ENCODE measurements around the gene WDR54.

WDR54 gene

DNA sequence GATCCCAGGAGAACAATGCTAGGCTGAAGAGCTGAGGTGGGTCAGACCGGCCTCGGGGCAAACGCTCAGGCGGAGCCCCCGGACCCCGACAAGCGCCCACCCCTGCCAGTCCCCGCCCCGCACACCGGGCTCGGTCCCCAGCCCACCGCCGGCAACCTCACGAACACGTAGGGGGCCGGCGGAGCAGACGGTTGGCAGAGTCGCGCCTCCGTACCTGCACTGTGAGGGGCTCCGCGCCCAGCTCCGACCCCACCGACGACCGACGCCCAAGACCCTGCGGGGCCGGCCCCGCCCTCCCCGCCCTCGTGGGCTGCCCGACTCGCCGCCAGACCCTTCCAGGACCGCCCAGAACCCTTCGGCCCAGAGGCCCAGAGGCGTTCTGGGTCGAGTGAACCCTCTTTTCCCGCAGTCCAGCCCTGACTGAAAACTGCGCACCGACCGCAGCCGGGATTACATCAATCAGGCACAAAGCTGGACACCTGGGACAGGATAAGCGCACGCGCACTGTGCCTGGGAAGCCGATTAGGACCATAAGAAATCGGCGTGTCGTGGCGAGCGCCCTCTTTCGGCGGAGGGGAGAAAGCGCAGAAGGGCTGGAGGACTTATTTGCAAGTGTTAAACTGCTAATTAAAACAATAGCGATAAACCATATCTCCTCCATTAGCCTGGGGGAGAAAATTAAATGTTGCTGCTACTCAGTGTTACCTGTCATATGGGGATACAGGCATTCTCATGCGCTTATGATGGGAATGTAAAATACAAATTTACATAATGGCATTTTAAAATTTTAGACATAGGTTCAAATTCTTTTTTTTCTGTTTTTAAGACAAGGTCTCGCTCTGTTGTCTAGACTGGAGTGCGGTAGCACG lies 29.7 kb upstream of the WDR54 start:
- Histone ChIP-seq H3K4me3 (peak overlapping the region; percentile 97), H3K9me3 (ENCODE audit: low read depth, low read length) (no peaks in the 10 kb centered on the region), H3K9ac (ENCODE audit: insufficient read length) (peak overlapping the region; percentile 97), H3K36me3 (ENCODE audit: insufficient read depth, low read length) (peaks cover 4% of the 10 kb centered on the region; the same call in 1 of the 2 replicates), H3K27ac (peak overlapping the region; percentile 95)
- peak; percentile 86 for DNase-seq (ENCODE audit: low read depth, low spot score)
- TF ChIP-seq POLR2AphosphoS5 (IDR thresholded peaks at IDR 0.05; ENCODE audit: borderline replicate concordance, low read depth, low read length) (peak; percentile 89), FOXP2 (optimal IDR thresholded peaks at IDR 0.05; ENCODE audit: control extremely low read depth, extremely low read length, insufficient read depth) (no peak)

DNA sequence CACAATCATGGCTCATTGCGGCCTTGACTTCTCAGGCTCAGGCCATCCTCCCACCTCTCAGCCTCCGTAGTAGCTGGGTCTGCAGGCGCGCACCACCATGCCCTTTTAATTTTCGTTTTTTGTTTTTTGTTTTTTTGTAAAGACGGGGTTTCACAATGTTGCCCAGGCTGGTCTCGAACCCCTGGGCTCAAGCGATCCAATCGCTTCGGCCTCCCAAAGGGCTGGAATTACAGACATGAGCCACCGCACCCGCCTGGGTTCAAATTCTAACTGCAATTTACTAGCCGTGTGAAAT lies 29.1 kb upstream of the WDR54 start:
- peak overlapping the region; percentile 97 for H3K9ac ChIP-seq (ENCODE audit: insufficient read length)
- no peak for DNase-seq (ENCODE audit: low read depth, low spot score)
- no peak for TF ChIP-seq POLR2AphosphoS5 (IDR thresholded peaks at IDR 0.05; ENCODE audit: borderline replicate concordance, low read depth, low read length)
- no peak for TF ChIP-seq EZH2 (IDR thresholded peaks at IDR 0.05)
- TF ChIP-seq FOXP2 (optimal IDR thresholded peaks at IDR 0.05; ENCODE audit: control extremely low read depth, extremely low read length, insufficient read depth), result no peak
- H3K27ac ChIP-seq, result peak overlapping the region; percentile 95
- peaks cover 4% of the 10 kb centered on the region; the same call in 1 of the 2 replicates for H3K36me3 ChIP-seq (ENCODE audit: insufficient read depth, low read length)
- peak overlapping the region; percentile 97 for H3K4me3 ChIP-seq
- no peaks in the 10 kb centered on the region for H3K9me3 ChIP-seq (ENCODE audit: low read depth, low read length)

DNA sequence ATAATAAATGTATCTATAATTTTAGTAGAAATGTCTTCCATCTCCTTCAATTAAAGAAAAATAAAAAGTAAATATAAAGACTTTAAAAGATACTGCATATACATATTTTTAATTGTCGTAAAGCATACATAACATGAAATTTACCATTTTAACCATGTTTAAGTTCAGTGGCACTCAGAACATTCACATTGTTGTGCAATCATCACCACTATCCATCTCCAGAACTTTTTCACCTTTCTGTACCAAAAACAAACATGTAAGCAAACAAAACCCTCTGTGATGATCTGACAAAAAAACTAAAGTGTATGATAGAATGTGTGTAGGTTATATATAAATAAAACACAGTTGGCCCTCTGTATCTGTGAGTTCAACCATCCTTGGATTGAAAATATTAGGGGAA lies 28.0 kb upstream of the WDR54 start:
- DNase-seq (ENCODE audit: low read depth, low spot score), result no peak
- no peaks in the 10 kb centered on the region for H3K36me3 ChIP-seq (ENCODE audit: insufficient read depth, low read length)
- H3K9me3 ChIP-seq (ENCODE audit: low read depth, low read length), result no peaks in the 10 kb centered on the region
- no peak overlapping the region for H3K9ac ChIP-seq (ENCODE audit: insufficient read length)
- H3K4me3 ChIP-seq, result no peak overlapping the region
- no peak for TF ChIP-seq FOXP2 (optimal IDR thresholded peaks at IDR 0.05; ENCODE audit: control extremely low read depth, extremely low read length, insufficient read depth)
- no peak for TF ChIP-seq EZH2 (IDR thresholded peaks at IDR 0.05)
- no peak for TF ChIP-seq POLR2AphosphoS5 (IDR thresholded peaks at IDR 0.05; ENCODE audit: borderline replicate concordance, low read depth, low read length)
- H3K27ac ChIP-seq, result no peak overlapping the region

DNA sequence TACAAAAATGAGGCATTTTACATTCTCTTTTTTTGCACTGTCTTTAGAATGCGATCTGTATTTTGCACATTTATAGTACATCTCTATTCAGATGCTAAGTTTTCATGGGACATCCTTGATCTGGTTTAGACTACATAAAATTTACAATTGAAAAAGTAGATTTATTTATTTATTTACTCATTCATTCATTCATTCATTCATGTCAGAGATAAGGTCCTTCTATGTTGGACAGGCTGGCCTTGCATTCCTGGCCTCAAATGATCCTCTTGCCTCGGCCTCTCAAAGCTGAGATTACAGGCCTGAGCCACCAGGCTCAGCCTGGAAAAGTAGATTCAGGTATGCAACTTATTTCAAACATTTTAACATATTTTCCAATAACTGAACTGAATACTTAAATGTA lies 25.4 kb upstream of the WDR54 start:
- TF ChIP-seq EZH2 (IDR thresholded peaks at IDR 0.05), result no peak
- no peak for TF ChIP-seq FOXP2 (optimal IDR thresholded peaks at IDR 0.05; ENCODE audit: control extremely low read depth, extremely low read length, insufficient read depth)
- no peak for TF ChIP-seq POLR2AphosphoS5 (IDR thresholded peaks at IDR 0.05; ENCODE audit: borderline replicate concordance, low read depth, low read length)
- no peaks in the 10 kb centered on the region for H3K36me3 ChIP-seq (ENCODE audit: insufficient read depth, low read length)
- no peaks in the 10 kb centered on the region for H3K9me3 ChIP-seq (ENCODE audit: low read depth, low read length)
- no peak overlapping the region for H3K9ac ChIP-seq (ENCODE audit: insufficient read length)
- no peak for DNase-seq (ENCODE audit: low read depth, low spot score)
- no peak overlapping the region for H3K4me3 ChIP-seq
- H3K27ac ChIP-seq, result no peak overlapping the region

DNA sequence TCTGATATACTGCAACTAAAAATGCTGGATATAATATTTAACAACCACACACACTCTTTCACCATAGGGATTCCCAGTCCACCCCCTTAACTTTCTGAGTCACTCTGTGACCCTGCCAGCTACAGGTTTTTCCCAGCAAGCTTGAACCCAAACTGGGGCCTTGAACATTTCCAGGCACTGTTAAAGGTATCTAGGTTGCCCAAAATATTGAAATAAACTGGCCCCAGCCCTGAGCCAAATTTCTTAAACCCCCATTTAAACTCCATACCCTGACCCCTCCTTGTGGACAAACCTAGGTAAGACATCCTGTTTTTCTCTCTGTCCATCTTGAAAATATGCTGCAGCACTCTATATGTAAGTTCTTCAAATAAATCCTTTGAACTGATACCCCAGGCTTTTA lies 21.7 kb upstream of the WDR54 start:
- no peak for DNase-seq (ENCODE audit: low read depth, low spot score)
- H3K9ac ChIP-seq (ENCODE audit: insufficient read length), result peak overlapping the region; percentile 8
- no peaks in the 10 kb centered on the region for H3K9me3 ChIP-seq (ENCODE audit: low read depth, low read length)
- no peak overlapping the region for H3K27ac ChIP-seq
- TF ChIP-seq EZH2 (IDR thresholded peaks at IDR 0.05), result no peak
- TF ChIP-seq POLR2AphosphoS5 (IDR thresholded peaks at IDR 0.05; ENCODE audit: borderline replicate concordance, low read depth, low read length), result no peak
- no peak for TF ChIP-seq FOXP2 (optimal IDR thresholded peaks at IDR 0.05; ENCODE audit: control extremely low read depth, extremely low read length, insufficient read depth)
- no peak overlapping the region for H3K4me3 ChIP-seq
- no peaks in the 10 kb centered on the region for H3K36me3 ChIP-seq (ENCODE audit: insufficient read depth, low read length)

DNA sequence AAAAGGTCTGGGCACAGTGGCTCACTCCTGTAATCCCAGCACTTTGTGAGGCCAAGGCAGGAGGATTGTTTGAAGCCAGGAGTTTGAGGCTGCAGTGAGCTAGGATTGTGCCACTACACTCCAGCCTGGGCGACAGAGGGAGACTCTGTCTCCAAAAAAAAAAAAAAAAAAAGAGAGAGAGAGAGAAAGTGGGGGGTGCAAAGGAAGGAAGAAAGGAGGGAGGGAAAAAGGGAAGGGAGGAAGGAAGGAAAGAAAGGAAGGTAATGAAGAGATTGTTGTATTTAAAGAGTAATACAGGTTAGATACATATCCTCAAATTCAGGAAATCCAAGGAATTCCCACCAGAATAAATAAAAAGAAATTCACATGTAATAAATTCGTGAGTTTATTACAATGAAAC lies 19.6 kb upstream of the WDR54 start:
- Histone ChIP-seq H3K4me3 (no peak overlapping the region), H3K36me3 (ENCODE audit: insufficient read depth, low read length) (no peaks in the 10 kb centered on the region), H3K9me3 (ENCODE audit: low read depth, low read length) (no peaks in the 10 kb centered on the region), H3K9ac (ENCODE audit: insufficient read length) (no peak overlapping the region), H3K27ac (no peak overlapping the region)
- no peak for DNase-seq (ENCODE audit: low read depth, low spot score)
- TF ChIP-seq FOXP2 (optimal IDR thresholded peaks at IDR 0.05; ENCODE audit: control extremely low read depth, extremely low read length, insufficient read depth), result no peak

DNA sequence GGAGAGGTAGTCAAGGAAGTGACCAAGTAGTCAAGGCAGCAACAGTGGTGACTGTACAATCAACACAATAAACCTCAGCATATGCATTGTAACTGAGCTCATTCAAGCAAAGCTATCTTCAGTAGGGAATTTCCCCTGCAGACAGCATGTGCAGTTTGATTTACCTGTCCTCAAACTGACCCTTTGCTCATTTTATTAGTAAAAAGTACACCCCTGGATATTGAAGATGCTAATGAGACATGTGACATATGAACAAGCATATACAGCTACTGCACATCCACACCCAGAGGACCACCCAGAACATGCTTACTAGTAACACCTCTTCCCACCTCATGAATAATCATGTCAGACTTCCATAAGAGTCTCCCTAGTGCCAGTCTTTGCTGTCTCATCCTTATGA lies 15.5 kb upstream of the WDR54 start:
- no peaks in the 10 kb centered on the region for H3K9me3 ChIP-seq (ENCODE audit: low read depth, low read length)
- DNase-seq (ENCODE audit: low read depth, low spot score), result no peak
- H3K36me3 ChIP-seq (ENCODE audit: insufficient read depth, low read length), result no peaks in the 10 kb centered on the region
- no peak for TF ChIP-seq FOXP2 (optimal IDR thresholded peaks at IDR 0.05; ENCODE audit: control extremely low read depth, extremely low read length, insufficient read depth)
- TF ChIP-seq POLR2AphosphoS5 (IDR thresholded peaks at IDR 0.05; ENCODE audit: borderline replicate concordance, low read depth, low read length), result no peak
- no peak for TF ChIP-seq EZH2 (IDR thresholded peaks at IDR 0.05)
- H3K9ac ChIP-seq (ENCODE audit: insufficient read length), result no peak overlapping the region
- H3K4me3 ChIP-seq, result no peak overlapping the region
- no peak overlapping the region for H3K27ac ChIP-seq

DNA sequence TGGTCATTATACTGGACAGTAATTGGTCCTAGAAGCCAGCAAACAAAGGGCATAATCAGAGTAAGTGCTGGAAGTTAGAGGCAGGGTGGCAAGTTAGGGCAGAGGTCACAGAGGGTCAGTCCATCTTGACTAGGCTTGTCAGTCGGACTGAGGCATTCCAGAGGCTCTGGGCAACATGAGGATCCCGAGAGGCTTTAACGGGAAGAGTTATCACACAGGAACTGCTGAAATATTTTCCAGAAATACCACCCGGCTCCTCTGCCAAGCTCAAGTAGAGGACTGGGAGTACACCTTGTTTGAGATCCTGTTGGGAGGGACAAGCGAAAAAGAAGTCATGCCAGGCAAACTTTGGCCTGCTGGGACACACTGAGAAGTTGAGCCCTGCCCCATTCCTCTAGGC lies 13.8 kb upstream of the WDR54 start:
- no peak overlapping the region for H3K9ac ChIP-seq (ENCODE audit: insufficient read length)
- TF ChIP-seq POLR2AphosphoS5 (IDR thresholded peaks at IDR 0.05; ENCODE audit: borderline replicate concordance, low read depth, low read length) (no peak), EZH2 (IDR thresholded peaks at IDR 0.05) (no peak), FOXP2 (optimal IDR thresholded peaks at IDR 0.05; ENCODE audit: control extremely low read depth, extremely low read length, insufficient read depth) (no peak)
- no peak overlapping the region for H3K27ac ChIP-seq
- H3K36me3 ChIP-seq (ENCODE audit: insufficient read depth, low read length), result no peaks in the 10 kb centered on the region
- no peak for DNase-seq (ENCODE audit: low read depth, low spot score)
- no peaks in the 10 kb centered on the region for H3K9me3 ChIP-seq (ENCODE audit: low read depth, low read length)
- H3K4me3 ChIP-seq, result no peak overlapping the region

Measured in SK-N-MC (cell line).